SK-N-SH treated with all-trans-retinoic acid at 6 μM for 48 hours (cell line): ENCODE measurements around the gene TGOLN2.

Experiments
- ATAC-seq: fragments of 200-7000 bp; cut with Tn5 transposase; 3 replicates; pipeline ENCODE4 v1.9.1; 2020; ENCODE audit warnings: mild to moderate bottlenecking, moderate library complexity
- ARNTL ChIP-seq: fragments of 450-650 bp; formaldehyde crosslinking; IDR thresholded peaks from 2 replicates; pipeline ENCODE4 v1.5.0; 2020; ENCODE audit warnings: low read depth, mild to moderate bottlenecking, moderate library complexity, borderline replicate concordance
- BACH2 ChIP-seq: fragments of 250-450 bp; sonication (Bioruptor Pico); IDR thresholded peaks from 2 replicates; pipeline ENCODE4 v1.9.0; 2021; ENCODE audit warnings: mild to moderate bottlenecking, borderline replicate concordance
- CSDC2 ChIP-seq: fragments of 250-450 bp; sonication (Bioruptor Pico); IDR thresholded peaks from 2 replicates; pipeline ENCODE4 v1.5.0; 2020; ENCODE audit warnings: mild to moderate bottlenecking, moderate library complexity
- ESRRG ChIP-seq: fragments of 250-450 bp; sonication (Bioruptor Pico); IDR thresholded peaks from 2 replicates; pipeline ENCODE4 v1.6.1; 2021; ENCODE audit warnings: mild to moderate bottlenecking
- GLIS3 ChIP-seq: fragments of 250-450 bp; sonication (Bioruptor Pico); IDR thresholded peaks from 2 replicates; pipeline ENCODE4 v1.5.0; 2020; ENCODE audit warnings: mild to moderate bottlenecking, moderate library complexity
- ISL1 ChIP-seq: fragments of 250-450 bp; sonication (Bioruptor Pico); IDR thresholded peaks from 2 replicates; pipeline ENCODE4 v2.1.2; 2022; ENCODE audit warnings: mild to moderate bottlenecking, moderate library complexity
- OSR1 ChIP-seq: fragments of 250-450 bp; sonication (Bioruptor Pico); IDR thresholded peaks from 2 replicates; pipeline ENCODE4 v1.8.0; 2022; ENCODE audit warnings: moderate library complexity, mild to moderate bottlenecking, inconsistent platforms
- PPARA ChIP-seq: fragments of 250-450 bp; sonication (Bioruptor Pico); IDR thresholded peaks from 2 replicates; pipeline ENCODE4 v1.5.0; 2020; ENCODE audit warnings: mild to moderate bottlenecking, borderline replicate concordance
- RARB ChIP-seq: fragments of 250-450 bp; sonication (Bioruptor Pico); IDR thresholded peaks from 2 replicates; pipeline ENCODE4 v1.8.0; 2021; ENCODE audit warnings: mild to moderate bottlenecking, moderate library complexity
- SNAI2 ChIP-seq: fragments of 250-450 bp; sonication (Bioruptor Pico); IDR thresholded peaks from 2 replicates; pipeline ENCODE4 v1.5.0; 2020; ENCODE audit warnings: mild to moderate bottlenecking, moderate library complexity
- TCF4 ChIP-seq: fragments of 250-450 bp; sonication (Bioruptor Pico); IDR thresholded peaks from 2 replicates; pipeline ENCODE4 v1.8.0; 2021; ENCODE audit warnings: mild to moderate bottlenecking, moderate library complexity, borderline replicate concordance
- TOX ChIP-seq: fragments of 250-450 bp; sonication (Bioruptor Pico); IDR thresholded peaks from 2 replicates; pipeline ENCODE4 v1.8.0; 2021; ENCODE audit warnings: mild to moderate bottlenecking, moderate library complexity, borderline replicate concordance
- ZC3H10 ChIP-seq: fragments of 250-450 bp; sonication (Bioruptor Pico); IDR thresholded peaks from 2 replicates; pipeline ENCODE4 v1.5.1; 2021; ENCODE audit warnings: mild to moderate bottlenecking, moderate library complexity
- ZFP3 ChIP-seq: fragments of 250-450 bp; sonication (Bioruptor Pico); IDR thresholded peaks from 2 replicates; pipeline ENCODE4 v1.5.0; 2020; ENCODE audit warnings: mild to moderate bottlenecking, moderate library complexity
- ZFP30 ChIP-seq: fragments of 450-650 bp; formaldehyde crosslinking; IDR thresholded peaks from 2 replicates; pipeline ENCODE4 v1.5.0; 2022; ENCODE audit warnings: mild to moderate bottlenecking, moderate library complexity
- ZNF565 ChIP-seq: fragments of 450-650 bp; formaldehyde crosslinking; conservative IDR thresholded peaks from 2 replicates; pipeline ENCODE4 v1.5.0; 2020; ENCODE audit warnings: low read depth, mild to moderate bottlenecking, moderate library complexity
- ZNF70 ChIP-seq: fragments of 450-650 bp; formaldehyde crosslinking; IDR thresholded peaks from 2 replicates; pipeline ENCODE4 v1.5.0; 2020; ENCODE audit warnings: mild to moderate bottlenecking, moderate library complexity
- ZNF8 ChIP-seq: fragments of 450-650 bp; formaldehyde crosslinking; IDR thresholded peaks from 2 replicates; pipeline ENCODE4 v1.5.0; 2020; ENCODE audit warnings: mild to moderate bottlenecking, moderate library complexity
- TF ChIP-seq, protein P1 (sequence below): fragments of 250-450 bp; sonication (Bioruptor Pico); IDR thresholded peaks from 2 replicates; pipeline ENCODE4 v1.5.1; 2020; ENCODE audit warnings: low read depth, mild to moderate bottlenecking, moderate library complexity
- TF ChIP-seq, protein P2 (sequence below): fragments of 250-450 bp; sonication (Bioruptor Pico); IDR thresholded peaks from 2 replicates; pipeline ENCODE4 v1.8.0; 2020; ENCODE audit warnings: mild to moderate bottlenecking, moderate library complexity, borderline replicate concordance
- TF ChIP-seq, protein P3 (sequence below): fragments of 250-450 bp; sonication (Bioruptor Pico); IDR thresholded peaks from 2 replicates; pipeline ENCODE4 v1.5.0; 2020; ENCODE audit warnings: mild to moderate bottlenecking, moderate library complexity
- TF ChIP-seq, protein P4 (sequence below): fragments of 250-450 bp; sonication (Bioruptor Pico); IDR thresholded peaks from 2 replicates; pipeline ENCODE4 v1.5.1; 2021; ENCODE audit warnings: mild to moderate bottlenecking, moderate library complexity

The TGOLN2 gene

DNA sequence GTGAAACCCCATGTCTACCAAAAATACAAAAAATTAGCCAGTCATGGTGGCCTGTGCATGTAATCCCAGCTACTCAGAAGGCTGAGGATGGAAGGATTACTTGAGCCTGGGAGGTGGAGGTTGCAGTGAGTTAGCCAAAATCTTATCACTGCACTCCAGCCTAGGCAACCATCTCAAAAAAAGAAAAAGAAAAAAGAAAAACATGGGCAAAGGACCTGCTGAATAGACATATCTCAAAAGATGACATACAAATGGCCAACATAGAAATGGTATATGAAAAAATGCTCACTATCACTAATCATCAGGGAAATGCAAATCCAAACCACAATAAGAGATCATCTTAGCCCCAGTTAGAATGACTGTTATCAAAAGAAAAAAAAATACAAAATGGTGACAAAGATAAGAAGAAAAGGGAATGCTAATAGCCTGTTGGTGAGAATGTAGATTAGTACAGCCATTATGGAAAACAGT lies 1.4 kb upstream of the TGOLN2 start:
- TF ChIP-seq ESRRG (CRISPR knock-in tag) (no peak), ARNTL (no peak), ZNF565 (CRISPR knock-in tag) (no peak), SNAI2 (no peak), TOX (CRISPR knock-in tag) (no peak), ZFP3 (CRISPR knock-in tag) (no peak), OSR1 (no peak), RARB (no peak), PPARA (no peak), BACH2 (CRISPR knock-in tag) (no peak), GLIS3 (CRISPR knock-in tag) (no peak), ISL1 (no peak), ZNF8 (no peak)
- TF ChIP-seq, protein P1, sequence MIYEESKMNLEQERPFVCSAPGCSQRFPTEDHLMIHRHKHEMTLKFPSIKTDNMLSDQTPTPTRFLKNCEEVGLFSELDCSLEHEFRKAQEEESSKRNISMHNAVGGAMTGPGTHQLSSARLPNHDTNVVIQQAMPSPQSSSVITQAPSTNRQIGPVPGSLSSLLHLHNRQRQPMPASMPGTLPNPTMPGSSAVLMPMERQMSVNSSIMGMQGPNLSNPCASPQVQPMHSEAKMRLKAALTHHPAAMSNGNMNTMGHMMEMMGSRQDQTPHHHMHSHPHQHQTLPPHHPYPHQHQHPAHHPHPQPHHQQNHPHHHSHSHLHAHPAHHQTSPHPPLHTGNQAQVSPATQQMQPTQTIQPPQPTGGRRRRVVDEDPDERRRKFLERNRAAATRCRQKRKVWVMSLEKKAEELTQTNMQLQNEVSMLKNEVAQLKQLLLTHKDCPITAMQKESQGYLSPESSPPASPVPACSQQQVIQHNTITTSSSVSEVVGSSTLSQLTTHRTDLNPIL (CRISPR knock-in tag): no peak
- no peak for ATAC-seq

DNA sequence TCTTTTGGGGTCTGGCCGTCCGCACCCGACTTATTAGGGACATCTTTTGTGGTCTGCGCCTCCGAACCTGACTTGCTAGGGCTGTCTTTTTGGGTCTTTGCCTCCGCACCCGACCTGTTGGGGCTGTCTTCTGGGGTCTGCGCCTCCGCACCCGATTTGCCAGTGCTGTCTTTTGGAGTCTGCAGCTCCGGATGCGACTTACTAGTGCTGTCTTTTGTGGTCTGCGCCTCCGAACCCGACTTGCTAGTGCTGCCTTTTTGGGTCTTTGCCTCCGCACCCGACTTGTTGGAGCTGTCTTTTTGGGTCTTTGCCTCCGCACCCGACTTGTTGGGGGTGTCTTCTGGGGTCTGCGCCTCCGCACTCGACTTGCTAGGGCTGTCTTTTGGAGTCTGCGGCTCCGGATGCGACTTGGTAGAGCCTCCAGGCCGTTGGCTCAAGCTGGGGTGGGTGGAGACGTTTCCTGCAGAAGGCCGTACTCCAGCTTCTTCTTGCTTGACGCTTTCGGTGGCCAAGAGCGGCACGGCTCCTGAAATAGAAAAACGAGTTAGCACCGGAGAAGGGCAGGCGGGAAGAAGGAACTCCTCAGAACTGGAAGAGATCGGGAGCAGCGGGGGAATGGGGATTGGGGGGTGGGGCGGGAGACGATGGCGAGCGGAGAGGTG lies 498 bp downstream of the TGOLN2 start:
- ATAC-seq: peak; percentile 53

DNA sequence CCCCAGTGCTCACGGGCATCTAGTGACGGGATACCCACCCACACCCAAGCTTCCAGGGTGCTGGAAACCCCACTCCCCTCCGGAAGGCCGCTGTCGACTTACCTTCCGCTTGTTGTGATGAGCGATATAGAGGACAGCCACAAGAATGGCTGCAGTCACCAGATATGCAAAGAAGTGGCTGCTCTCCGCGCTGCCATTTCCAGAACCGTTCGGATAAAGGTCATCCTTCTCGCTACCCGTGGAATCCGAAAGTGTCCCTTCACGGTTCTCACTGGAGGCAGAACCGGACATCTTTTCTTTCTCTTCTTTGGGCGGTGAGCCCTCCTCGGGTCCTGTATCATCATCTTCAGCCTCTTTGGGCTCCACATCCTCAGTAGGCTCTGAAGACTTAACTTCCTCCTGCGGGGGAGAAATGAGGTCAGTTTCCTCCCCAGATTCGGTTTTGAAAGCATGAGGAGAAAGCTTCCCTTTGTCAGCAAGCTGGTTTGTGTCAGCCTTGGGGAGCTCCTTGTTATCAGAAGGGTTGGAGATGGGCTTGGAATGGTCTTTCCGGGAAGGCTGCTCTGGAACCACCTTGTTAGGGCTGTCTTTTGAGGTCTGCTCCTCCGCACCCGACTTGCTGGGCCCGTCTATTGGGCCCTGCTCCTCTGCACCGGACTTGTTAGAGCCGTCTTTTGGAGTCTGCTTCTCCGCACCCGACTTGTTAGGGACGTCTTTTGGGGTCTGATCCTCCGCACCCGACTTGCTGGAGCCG lies 1.2 kb downstream of the TGOLN2 start:
- TF ChIP-seq ZNF565 (CRISPR knock-in tag) (no peak), ZNF70 (no peak), RARB (no peak), TOX (CRISPR knock-in tag) (no peak), SNAI2 (no peak), ZNF8 (no peak), ZFP30 (CRISPR knock-in tag) (no peak), TCF4 (no peak), ZFP3 (CRISPR knock-in tag) (no peak), ZC3H10 (CRISPR knock-in tag) (no peak), BACH2 (CRISPR knock-in tag) (no peak), PPARA (no peak)
- TF ChIP-seq, protein P2, sequence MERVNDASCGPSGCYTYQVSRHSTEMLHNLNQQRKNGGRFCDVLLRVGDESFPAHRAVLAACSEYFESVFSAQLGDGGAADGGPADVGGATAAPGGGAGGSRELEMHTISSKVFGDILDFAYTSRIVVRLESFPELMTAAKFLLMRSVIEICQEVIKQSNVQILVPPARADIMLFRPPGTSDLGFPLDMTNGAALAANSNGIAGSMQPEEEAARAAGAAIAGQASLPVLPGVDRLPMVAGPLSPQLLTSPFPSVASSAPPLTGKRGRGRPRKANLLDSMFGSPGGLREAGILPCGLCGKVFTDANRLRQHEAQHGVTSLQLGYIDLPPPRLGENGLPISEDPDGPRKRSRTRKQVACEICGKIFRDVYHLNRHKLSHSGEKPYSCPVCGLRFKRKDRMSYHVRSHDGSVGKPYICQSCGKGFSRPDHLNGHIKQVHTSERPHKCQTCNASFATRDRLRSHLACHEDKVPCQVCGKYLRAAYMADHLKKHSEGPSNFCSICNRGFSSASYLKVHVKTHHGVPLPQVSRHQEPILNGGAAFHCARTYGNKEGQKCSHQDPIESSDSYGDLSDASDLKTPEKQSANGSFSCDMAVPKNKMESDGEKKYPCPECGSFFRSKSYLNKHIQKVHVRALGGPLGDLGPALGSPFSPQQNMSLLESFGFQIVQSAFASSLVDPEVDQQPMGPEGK (CRISPR knock-in tag): no peak
- TF ChIP-seq, protein P3, sequence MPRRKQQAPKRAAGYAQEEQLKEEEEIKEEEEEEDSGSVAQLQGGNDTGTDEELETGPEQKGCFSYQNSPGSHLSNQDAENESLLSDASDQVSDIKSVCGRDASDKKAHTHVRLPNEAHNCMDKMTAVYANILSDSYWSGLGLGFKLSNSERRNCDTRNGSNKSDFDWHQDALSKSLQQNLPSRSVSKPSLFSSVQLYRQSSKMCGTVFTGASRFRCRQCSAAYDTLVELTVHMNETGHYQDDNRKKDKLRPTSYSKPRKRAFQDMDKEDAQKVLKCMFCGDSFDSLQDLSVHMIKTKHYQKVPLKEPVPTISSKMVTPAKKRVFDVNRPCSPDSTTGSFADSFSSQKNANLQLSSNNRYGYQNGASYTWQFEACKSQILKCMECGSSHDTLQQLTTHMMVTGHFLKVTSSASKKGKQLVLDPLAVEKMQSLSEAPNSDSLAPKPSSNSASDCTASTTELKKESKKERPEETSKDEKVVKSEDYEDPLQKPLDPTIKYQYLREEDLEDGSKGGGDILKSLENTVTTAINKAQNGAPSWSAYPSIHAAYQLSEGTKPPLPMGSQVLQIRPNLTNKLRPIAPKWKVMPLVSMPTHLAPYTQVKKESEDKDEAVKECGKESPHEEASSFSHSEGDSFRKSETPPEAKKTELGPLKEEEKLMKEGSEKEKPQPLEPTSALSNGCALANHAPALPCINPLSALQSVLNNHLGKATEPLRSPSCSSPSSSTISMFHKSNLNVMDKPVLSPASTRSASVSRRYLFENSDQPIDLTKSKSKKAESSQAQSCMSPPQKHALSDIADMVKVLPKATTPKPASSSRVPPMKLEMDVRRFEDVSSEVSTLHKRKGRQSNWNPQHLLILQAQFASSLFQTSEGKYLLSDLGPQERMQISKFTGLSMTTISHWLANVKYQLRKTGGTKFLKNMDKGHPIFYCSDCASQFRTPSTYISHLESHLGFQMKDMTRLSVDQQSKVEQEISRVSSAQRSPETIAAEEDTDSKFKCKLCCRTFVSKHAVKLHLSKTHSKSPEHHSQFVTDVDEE (CRISPR knock-in tag): no peak
- TF ChIP-seq, protein P4, sequence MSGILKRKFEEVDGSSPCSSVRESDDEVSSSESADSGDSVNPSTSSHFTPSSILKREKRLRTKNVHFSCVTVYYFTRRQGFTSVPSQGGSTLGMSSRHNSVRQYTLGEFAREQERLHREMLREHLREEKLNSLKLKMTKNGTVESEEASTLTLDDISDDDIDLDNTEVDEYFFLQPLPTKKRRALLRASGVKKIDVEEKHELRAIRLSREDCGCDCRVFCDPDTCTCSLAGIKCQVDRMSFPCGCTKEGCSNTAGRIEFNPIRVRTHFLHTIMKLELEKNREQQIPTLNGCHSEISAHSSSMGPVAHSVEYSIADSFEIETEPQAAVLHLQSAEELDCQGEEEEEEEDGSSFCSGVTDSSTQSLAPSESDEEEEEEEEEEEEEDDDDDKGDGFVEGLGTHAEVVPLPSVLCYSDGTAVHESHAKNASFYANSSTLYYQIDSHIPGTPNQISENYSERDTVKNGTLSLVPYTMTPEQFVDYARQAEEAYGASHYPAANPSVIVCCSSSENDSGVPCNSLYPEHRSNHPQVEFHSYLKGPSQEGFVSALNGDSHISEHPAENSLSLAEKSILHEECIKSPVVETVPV (CRISPR knock-in tag): no peak
- ATAC-seq: peak; percentile 3; the same call in 2 of the 3 replicates

More for the DNA sequence above, 498 bp downstream of the TGOLN2 start:
- TF ChIP-seq, protein P1 (CRISPR knock-in tag): no peak
- TF ChIP-seq ZNF565 (CRISPR knock-in tag) (no peak), CSDC2 (CRISPR knock-in tag) (no peak), TCF4 (no peak)
